ENCODE measurements around the gene CXCL13.

CXCL13 gene

GRCh38 chr4:77600521-77601451, 4.8 kb upstream of the CXCL13 start:
- Histone ChIP-seq H3K9me3 (ENCODE audit: insufficient read depth, low read depth, low read length) (no peaks in the 10 kb centered on the region), H3K27me3 (ENCODE audit: insufficient read depth, low read length, poor library complexity, severe bottlenecking) (no peaks in the 10 kb centered on the region), H3K36me3 (ENCODE audit: insufficient read depth, low read length) (no peaks in the 10 kb centered on the region), H3K9ac (ENCODE audit: low read depth, low read length, poor library complexity, severe bottlenecking) (no peak overlapping the region), H3K9me2 (replicated peaks; ENCODE audit: low read depth, low read length) (no peaks in the 10 kb centered on the region), H2AFZ (ENCODE audit: low read length) (no peak overlapping the region; the same call in 1 of the 2 replicates), H3K4me3 (ENCODE audit: low read length, poor library complexity, severe bottlenecking) (no peak overlapping the region), H3K4me1 (ENCODE audit: insufficient read depth, low read length, poor library complexity, severe bottlenecking) (no peaks in the 10 kb centered on the region), H4K20me1 (ENCODE audit: insufficient read depth, low read length, poor library complexity, severe bottlenecking) (no peaks in the 10 kb centered on the region), H3K79me2 (ENCODE audit: insufficient read depth, low read length) (no peaks in the 10 kb centered on the region), H3K4me2 (ENCODE audit: low read depth, low read length, poor library complexity, severe bottlenecking) (peak overlapping the region; percentile 8), H3F3A (ENCODE audit: low read depth) (no peaks in the 10 kb centered on the region)
- TF ChIP-seq CTCF (conservative IDR thresholded peaks at IDR 0.05; ENCODE audit: low read length) (peak; percentile 96), EZH2phosphoT487 (IDR thresholded peaks at IDR 0.05; ENCODE audit: borderline replicate concordance) (no peak)

GRCh38 chr4:77601614-77602187, 3.9 kb upstream of the CXCL13 start:
- H3K9me3 ChIP-seq (ENCODE audit: insufficient read depth, low read depth, low read length): no peaks in the 10 kb centered on the region
- H3K27me3 ChIP-seq (ENCODE audit: insufficient read depth, low read length, poor library complexity, severe bottlenecking): no peaks in the 10 kb centered on the region
- H3K79me2 ChIP-seq (ENCODE audit: insufficient read depth, low read length): no peaks in the 10 kb centered on the region
- H3K36me3 ChIP-seq (ENCODE audit: insufficient read depth, low read length): no peaks in the 10 kb centered on the region
- H3F3A ChIP-seq (ENCODE audit: low read depth): no peaks in the 10 kb centered on the region
- no peak overlapping the region for H3K4me3 ChIP-seq (ENCODE audit: low read length, poor library complexity, severe bottlenecking)
- H2AFZ ChIP-seq (ENCODE audit: low read length): no peak overlapping the region
- no peaks in the 10 kb centered on the region for H4K20me1 ChIP-seq (ENCODE audit: insufficient read depth, low read length, poor library complexity, severe bottlenecking)
- H3K9ac ChIP-seq (ENCODE audit: low read depth, low read length, poor library complexity, severe bottlenecking): no peak overlapping the region
- H3K4me1 ChIP-seq (ENCODE audit: insufficient read depth, low read length, poor library complexity, severe bottlenecking): no peaks in the 10 kb centered on the region
- H3K9me2 ChIP-seq (replicated peaks; ENCODE audit: low read depth, low read length): no peaks in the 10 kb centered on the region
- no peak overlapping the region for H3K4me2 ChIP-seq (ENCODE audit: low read depth, low read length, poor library complexity, severe bottlenecking)
- no peak for TF ChIP-seq CTCF (conservative IDR thresholded peaks at IDR 0.05; ENCODE audit: low read length)
- TF ChIP-seq EZH2phosphoT487 (IDR thresholded peaks at IDR 0.05; ENCODE audit: borderline replicate concordance): no peak

GRCh38 chr4:77613267-77613666, 7.6 kb downstream of the CXCL13 start:
- Histone ChIP-seq H3K9me2 (replicated peaks; ENCODE audit: low read depth, low read length) (no peaks in the 10 kb centered on the region), H3K4me3 (ENCODE audit: low read length, poor library complexity, severe bottlenecking) (no peak overlapping the region), H3K36me3 (ENCODE audit: insufficient read depth, low read length) (no peaks in the 10 kb centered on the region), H4K20me1 (ENCODE audit: insufficient read depth, low read length, poor library complexity, severe bottlenecking) (no peaks in the 10 kb centered on the region), H3F3A (ENCODE audit: low read depth) (no peaks in the 10 kb centered on the region), H3K27me3 (ENCODE audit: insufficient read depth, low read length, poor library complexity, severe bottlenecking) (no peaks in the 10 kb centered on the region), H3K79me2 (ENCODE audit: insufficient read depth, low read length) (no peaks in the 10 kb centered on the region), H2AFZ (ENCODE audit: low read length) (no peak overlapping the region), H3K9ac (ENCODE audit: low read depth, low read length, poor library complexity, severe bottlenecking) (no peak overlapping the region), H3K4me1 (ENCODE audit: insufficient read depth, low read length, poor library complexity, severe bottlenecking) (no peaks in the 10 kb centered on the region), H3K4me2 (ENCODE audit: low read depth, low read length, poor library complexity, severe bottlenecking) (no peak overlapping the region), H3K9me3 (ENCODE audit: insufficient read depth, low read depth, low read length) (no peaks in the 10 kb centered on the region)
- TF ChIP-seq CTCF (conservative IDR thresholded peaks at IDR 0.05; ENCODE audit: low read length) (no peak), EZH2phosphoT487 (IDR thresholded peaks at IDR 0.05; ENCODE audit: borderline replicate concordance) (no peak)

Data from Loucy (cell line).